ENCODE results near the gene DPP6.

Gene DPP6

DNA sequence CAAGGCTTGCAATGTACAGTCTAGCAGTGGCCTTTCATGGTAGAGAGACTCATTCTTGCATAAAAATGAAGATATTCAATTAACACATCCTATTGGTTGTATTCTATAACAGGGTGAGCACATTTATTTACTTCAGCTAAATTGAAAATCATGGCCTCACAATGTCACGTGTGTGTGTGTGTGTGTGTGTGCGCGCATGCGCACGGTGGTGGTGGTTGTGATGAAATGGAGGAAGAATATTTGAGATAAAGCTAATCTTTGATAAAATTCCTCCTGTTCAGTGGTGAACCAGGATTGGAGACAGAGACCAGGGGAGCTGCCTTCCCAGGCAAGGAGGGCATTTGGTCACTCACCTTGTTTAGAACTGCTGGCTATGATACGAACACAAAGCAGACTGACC, 199.8 kb downstream of the DPP6 start:
- H3K36me3 ChIP-seq (ENCODE audit: control insufficient read depth, insufficient read depth, low read length): no peaks in the 10 kb centered on the region
- H3K4me3 ChIP-seq (replicated peaks; ENCODE audit: low read depth, low read length): no peak overlapping the region
- TF ChIP-seq, protein P1, sequence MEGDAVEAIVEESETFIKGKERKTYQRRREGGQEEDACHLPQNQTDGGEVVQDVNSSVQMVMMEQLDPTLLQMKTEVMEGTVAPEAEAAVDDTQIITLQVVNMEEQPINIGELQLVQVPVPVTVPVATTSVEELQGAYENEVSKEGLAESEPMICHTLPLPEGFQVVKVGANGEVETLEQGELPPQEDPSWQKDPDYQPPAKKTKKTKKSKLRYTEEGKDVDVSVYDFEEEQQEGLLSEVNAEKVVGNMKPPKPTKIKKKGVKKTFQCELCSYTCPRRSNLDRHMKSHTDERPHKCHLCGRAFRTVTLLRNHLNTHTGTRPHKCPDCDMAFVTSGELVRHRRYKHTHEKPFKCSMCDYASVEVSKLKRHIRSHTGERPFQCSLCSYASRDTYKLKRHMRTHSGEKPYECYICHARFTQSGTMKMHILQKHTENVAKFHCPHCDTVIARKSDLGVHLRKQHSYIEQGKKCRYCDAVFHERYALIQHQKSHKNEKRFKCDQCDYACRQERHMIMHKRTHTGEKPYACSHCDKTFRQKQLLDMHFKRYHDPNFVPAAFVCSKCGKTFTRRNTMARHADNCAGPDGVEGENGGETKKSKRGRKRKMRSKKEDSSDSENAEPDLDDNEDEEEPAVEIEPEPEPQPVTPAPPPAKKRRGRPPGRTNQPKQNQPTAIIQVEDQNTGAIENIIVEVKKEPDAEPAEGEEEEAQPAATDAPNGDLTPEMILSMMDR (IDR thresholded peaks at IDR 0.05; ENCODE audit: insufficient read depth, low read length, poor library complexity, severe bottlenecking): no peak
- no peak for DNase-seq (ENCODE audit: extremely low read depth, insufficient read length)
- no peaks in the 10 kb centered on the region for H3K27me3 ChIP-seq (replicated peaks; ENCODE audit: control insufficient read depth, insufficient read depth, low read length)

DNA sequence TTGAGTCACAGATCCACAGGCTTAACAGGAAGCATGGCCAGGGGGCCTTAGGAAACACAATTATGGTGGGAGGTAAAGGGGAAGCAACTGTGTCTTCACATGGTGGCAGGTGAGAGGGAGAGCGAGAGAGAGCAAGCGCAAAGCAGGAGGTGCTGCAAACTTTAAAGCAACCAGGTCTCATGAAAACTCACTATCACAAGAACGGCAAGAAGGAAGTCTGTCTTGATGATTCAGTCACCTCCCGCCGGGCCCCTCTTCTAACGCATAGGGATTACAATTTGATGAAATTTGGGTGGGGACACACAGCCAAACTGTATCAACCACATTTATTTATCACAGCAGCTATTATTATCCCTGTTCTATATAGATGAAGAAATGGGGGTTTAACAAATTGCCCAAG, 201.6 kb downstream of the DPP6 start:
- H3K4me3 ChIP-seq (replicated peaks; ENCODE audit: low read depth, low read length): no peak overlapping the region
- H3K27me3 ChIP-seq (replicated peaks; ENCODE audit: control insufficient read depth, insufficient read depth, low read length): no peaks in the 10 kb centered on the region
- TF ChIP-seq, protein P1 (IDR thresholded peaks at IDR 0.05; ENCODE audit: insufficient read depth, low read length, poor library complexity, severe bottlenecking): no peak
- H3K36me3 ChIP-seq (ENCODE audit: control insufficient read depth, insufficient read depth, low read length): no peaks in the 10 kb centered on the region
- DNase-seq (ENCODE audit: extremely low read depth, insufficient read length): no peak

DNA sequence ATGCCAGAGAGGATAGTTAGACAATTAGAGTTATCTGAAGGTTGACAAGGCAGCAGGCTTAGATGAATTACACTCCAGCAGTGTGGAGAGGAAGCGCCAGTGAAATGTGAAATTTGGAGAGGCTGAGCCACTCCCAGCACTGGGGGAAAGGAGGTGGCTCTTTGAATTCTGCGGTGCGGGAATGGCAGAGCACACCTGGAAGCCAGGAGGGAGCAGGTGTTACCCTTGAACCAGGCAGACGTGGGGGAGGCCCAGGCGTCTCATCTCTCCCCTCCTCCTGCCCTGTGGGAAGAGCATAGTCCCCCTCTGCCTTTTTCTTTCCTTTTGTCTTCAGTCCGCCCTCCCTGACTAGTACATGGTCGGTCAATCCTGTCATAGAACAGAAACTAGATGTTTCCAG, 203.1 kb downstream of the DPP6 start:
- Histone ChIP-seq H3K4me3 (replicated peaks; ENCODE audit: low read depth, low read length) (no peak overlapping the region), H3K36me3 (ENCODE audit: control insufficient read depth, insufficient read depth, low read length) (no peaks in the 10 kb centered on the region), H3K27me3 (replicated peaks; ENCODE audit: control insufficient read depth, insufficient read depth, low read length) (no peaks in the 10 kb centered on the region)
- TF ChIP-seq, protein P1 (IDR thresholded peaks at IDR 0.05; ENCODE audit: insufficient read depth, low read length, poor library complexity, severe bottlenecking): no peak
- no peak for DNase-seq (ENCODE audit: extremely low read depth, insufficient read length)

DNA sequence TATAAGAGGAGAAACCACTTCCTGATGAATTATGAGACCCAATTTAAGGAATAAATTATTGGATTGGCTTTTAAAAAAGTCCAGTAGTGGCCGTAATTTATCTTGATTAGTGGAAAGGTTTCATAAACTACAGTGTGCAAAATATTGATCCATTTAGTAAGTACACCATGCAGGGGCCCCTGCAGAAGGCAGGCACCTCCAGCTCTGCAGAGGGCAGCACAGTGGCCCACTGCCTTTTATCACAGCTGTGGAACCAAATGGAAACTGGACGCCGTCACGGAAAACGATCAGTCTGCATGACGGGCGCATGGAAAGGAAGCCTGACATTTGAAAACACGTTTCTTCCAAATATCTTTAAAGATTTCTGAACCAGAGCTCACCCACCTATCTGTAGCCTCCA, 204.0 kb downstream of the DPP6 start:
- DNase-seq (ENCODE audit: extremely low read depth, insufficient read length): no peak
- Histone ChIP-seq H3K27me3 (replicated peaks; ENCODE audit: control insufficient read depth, insufficient read depth, low read length) (no peaks in the 10 kb centered on the region), H3K4me3 (replicated peaks; ENCODE audit: low read depth, low read length) (no peak overlapping the region), H3K36me3 (ENCODE audit: control insufficient read depth, insufficient read depth, low read length) (no peaks in the 10 kb centered on the region)
- TF ChIP-seq, protein P1 (IDR thresholded peaks at IDR 0.05; ENCODE audit: insufficient read depth, low read length, poor library complexity, severe bottlenecking): no peak

DNA sequence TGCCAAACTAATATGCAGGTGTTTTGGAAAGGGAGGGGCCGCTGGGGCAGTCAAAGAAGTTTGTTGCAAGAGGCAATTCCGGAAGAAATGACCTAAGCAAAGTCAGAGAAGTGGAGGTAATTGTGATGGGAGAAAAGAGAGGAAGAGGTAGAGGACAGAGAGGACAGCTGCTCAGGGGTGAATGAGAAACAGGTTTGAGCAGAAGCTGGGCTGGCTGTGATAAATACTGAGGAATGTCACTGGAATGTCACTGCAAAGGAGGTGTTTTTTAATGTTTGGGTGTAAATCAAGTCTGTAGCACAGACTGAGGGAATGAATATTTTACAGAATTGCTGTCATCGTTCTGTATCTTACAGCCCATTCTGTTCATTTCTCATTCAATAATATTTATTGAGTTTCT, 207.2 kb downstream of the DPP6 start:
- no peaks in the 10 kb centered on the region for H3K36me3 ChIP-seq (ENCODE audit: control insufficient read depth, insufficient read depth, low read length)
- TF ChIP-seq, protein P1 (IDR thresholded peaks at IDR 0.05; ENCODE audit: insufficient read depth, low read length, poor library complexity, severe bottlenecking): no peak
- no peak for DNase-seq (ENCODE audit: extremely low read depth, insufficient read length)
- no peak overlapping the region for H3K4me3 ChIP-seq (replicated peaks; ENCODE audit: low read depth, low read length)
- no peaks in the 10 kb centered on the region for H3K27me3 ChIP-seq (replicated peaks; ENCODE audit: control insufficient read depth, insufficient read depth, low read length)

DNA sequence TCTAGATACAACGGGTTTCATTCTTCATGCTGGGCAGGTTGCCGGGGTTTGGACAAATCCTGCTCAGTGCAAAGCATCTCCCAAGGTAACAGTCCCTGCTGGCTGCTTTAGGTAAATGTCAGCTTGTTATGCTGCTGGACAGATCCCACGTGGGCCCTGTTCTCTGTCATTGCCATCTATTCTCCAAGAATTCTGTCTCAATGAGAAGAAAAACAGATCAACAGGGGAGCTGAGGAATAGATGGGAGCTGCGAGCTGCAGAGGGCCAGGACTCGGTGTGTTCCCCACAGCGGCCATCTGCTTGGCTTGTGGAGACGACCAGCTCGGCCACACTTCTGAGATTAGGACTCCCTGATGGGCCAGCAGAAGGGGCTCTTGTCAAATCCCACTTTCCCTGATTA, 235.2 kb downstream of the DPP6 start:
- H3K27me3 ChIP-seq (replicated peaks; ENCODE audit: control insufficient read depth, insufficient read depth, low read length): no peaks in the 10 kb centered on the region
- no peaks in the 10 kb centered on the region for H3K36me3 ChIP-seq (ENCODE audit: control insufficient read depth, insufficient read depth, low read length)
- no peak for DNase-seq (ENCODE audit: extremely low read depth, insufficient read length)
- TF ChIP-seq, protein P1 (IDR thresholded peaks at IDR 0.05; ENCODE audit: insufficient read depth, low read length, poor library complexity, severe bottlenecking): no peak
- no peak overlapping the region for H3K4me3 ChIP-seq (replicated peaks; ENCODE audit: low read depth, low read length)

Data from GM06990 (cell line).